Left cardiac atrium (tissue), 4 donors: ENCODE data around the gene SLC9A3. TPM values are rescaled to one million over a fixed set of nuclear protein-coding genes. Genes with fewer than 3 reads are reported as not detected.
"Not testable (repeated sequence)": the region's sequence is repeated elsewhere in the genome, so short reads cannot be mapped to it uniquely, and the experiment has no call there.

Experiments used
- ATAC-seq, 2 donors: fragments of 200-7000 bp; cut with Tn5 transposase; one replicate each; pipeline ENCODE4 v1.9.1; 2020; ENCODE audit warnings: mild to moderate bottlenecking in 2 of 2, moderate library complexity in 2 of 2
- DNase-seq: peaks from one replicate; pipeline ENCODE4 v3.0.0-alpha.2; 2020
- intact Hi-C, 2 donors: fragments of 100-400 bp; cut with DNase I; formaldehyde crosslinking; loops; one replicate each; pipeline versions ENCODE4 v1.14.1 to v1.15.1; 2022 to 2023
- total RNA-seq, 2 donors: library from RNA; stranded (reverse); fragmentation: NEBNext Ultra II Directional; extraction: Animal tissue kit (Norgen Biotek cat#: 25700); gene quantifications; one replicate each; pipeline ENCODE4 v1.2.1, GENCODE V29; 2021
- donor health status: DM: no; HTN: yes; CAD: no.
- donor health status: DM: no; HTN: yes; CAD: no; lungs with severe emphysema.
- donor health status: DM: yes; HTN: yes; CAD: no.
- donor health status: Dilated cardiomyopathy.

The SLC9A3 gene
- total RNA-seq, 2 donors from 2014 or later, result 0.77 to 0.99 TPM

DNA sequence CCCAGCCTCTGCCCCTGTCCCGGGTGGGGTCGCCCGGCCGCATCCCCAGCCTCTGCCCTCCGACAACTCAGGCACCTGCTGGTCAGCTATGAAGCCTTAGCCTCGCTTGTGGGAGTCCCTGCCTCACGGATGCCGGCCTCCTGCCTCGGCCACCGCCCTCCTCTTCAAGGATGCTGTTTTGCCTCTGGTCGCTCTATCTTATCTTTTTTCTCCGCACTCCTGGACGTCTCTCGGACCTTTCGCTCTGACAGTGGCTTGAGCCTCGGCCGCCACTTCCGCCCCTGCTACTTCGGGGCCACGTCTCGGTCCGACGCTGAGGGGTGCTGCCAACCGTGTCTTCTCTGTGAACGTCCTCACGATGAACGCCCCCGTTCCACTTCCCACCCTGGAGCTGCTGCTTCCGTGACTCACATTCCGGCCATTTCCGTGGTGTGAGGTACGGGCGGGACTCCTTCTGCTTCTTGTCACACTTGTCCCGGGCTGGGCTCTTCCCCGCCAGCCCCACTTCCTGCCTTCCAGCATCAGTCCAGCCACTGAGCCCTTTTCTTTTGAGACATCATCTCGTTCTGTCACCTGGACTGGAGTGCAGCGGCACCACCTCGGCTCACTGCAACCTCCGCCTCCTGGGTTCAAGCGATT, 26.3 kb downstream of the SLC9A3 start:
- intact Hi-C loops, result no loop called here
- ATAC-seq (no peak), DNase-seq (no peak)

DNA sequence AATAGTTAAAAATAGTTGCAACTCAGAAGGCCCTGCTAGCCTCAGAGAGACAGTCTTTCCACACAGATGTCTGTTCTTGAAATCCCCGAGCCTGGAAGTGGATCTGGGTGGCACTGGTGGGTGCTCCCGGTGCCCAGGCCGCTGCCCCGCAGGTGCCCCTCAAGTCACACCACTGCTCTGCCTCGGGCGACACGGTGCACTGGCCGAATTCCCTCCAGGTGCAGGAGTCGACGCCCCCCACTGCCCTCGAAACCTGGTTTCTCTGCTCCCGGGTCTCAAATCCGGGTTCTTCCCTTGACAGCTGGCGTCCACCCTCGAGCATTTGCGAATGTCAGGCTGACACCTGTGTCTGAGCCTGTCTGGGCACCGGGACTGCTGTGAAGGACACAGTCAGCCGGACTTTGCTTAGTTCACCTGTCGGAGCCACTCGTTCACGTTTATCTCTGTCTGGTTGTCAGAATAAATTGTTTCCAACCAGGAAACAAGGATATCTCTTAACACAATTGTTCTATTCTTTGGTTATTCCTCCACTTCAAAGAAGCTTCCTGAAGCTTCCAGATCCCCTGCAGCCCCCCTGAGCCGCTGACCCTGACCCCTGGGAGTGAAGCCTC, 27.1 kb downstream of the SLC9A3 start:
- DNase-seq, result no peak
- ATAC-seq, result no peak
- intact Hi-C loops, result no loop called here

DNA sequence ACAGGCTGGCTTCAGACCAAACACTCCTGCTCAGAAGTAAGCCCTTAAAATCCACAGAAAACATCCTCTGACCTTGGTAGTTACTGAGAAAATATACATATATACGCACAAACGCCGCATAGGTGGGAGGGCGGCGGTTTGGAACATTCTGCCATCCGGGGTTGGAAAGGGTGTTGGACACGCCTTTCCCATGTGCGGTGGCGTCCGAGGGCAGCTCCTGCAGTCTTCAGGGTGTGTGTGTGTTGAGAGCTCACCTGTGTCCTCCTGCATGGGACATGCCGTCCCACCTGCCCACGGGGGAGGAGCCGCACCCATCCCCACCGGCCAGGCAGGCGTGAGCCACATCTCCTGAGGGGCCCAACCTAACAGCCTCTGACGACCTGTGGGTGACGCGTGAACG, 28.2 kb downstream of the SLC9A3 start:
- intact Hi-C loops, result no loop called here
- ATAC-seq, result no peak
- DNase-seq, result no peak

DNA sequence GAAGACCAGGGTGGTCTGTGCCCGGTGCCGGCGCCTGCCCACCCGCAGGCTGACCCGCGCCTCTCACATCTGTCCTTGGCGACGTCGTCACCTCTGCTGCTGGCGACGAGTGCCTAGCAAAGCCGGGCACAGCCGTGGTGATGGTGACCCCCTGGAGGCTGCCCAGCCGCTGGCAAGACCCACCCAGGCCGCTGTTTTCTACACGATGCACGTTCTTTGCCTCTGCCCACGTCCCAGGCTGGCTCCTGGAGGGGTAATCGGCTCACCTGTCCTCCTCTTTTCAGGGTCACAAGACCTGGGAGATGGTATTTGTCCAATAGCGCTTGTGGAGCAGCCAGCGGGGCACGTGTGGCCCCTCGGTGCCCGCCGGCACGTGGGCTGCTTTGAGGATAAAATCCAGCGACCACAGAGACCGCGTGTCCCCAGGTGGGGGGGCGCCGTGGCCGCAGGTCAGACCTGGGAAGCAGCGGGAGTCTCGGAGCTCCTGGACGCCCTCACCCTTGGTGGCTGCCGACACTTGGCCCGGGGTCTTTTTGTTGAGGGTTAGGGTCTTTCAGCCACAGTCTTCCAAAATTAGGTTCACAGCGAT, 29.5 kb downstream of the SLC9A3 start:
- no peak for ATAC-seq
- no peak for DNase-seq
- intact Hi-C loops, result no loop called here

DNA sequence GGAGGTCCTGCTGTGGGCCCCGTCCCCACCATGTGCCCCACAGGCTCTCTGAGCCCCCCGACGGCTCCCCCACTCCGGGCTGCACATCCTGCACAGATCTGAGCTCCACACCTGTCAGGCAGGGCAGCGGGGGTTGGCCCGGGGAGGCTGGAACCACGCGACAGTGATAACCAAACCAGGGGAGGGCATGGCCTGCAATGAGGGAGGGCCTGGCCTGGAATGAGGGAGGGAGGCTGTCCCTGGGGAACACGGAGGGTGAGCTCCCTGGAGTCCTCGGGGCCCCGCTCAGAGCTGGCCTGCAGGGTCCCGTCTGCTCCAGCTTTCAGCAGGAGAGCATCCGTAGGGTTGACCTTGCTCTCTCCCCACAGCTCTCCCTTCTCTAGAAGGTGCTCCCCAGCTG, 30.5 kb downstream of the SLC9A3 start:
- no peak for ATAC-seq
- no peak for DNase-seq
- intact Hi-C loops, result no loop called here

DNA sequence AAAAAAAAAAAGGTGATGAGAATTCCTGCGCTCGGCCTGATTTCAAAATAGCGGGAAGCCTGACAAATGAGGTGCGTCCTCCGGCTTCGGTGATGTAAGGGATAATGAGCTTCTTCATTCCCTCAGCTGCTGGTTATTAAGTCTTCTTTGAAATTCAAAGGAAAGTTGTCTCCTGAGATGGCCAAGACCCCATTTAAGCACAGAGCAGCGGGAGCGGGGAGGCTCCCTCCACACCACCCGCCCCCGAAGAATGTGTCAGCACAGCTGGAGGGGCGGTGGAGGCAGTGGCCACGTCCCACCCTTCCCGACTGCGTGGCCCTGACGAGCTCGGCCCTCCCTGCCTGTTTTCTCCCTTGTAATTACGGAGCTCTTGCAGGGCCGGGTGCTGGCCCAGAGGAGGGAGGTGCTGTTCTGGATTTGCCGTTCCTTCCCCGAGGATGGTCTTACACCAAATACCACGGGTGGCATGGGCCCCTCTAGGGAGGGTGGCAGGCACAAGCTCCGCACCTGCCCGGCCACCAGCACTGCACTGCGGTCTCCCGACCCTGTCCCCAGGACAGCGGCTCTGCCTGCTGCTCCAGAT, 31.0 kb downstream of the SLC9A3 start:
- DNase-seq, result no peak
- intact Hi-C loops, result no loop called here
- peak in 1 of 2 donors; percentile 26 for ATAC-seq

DNA sequence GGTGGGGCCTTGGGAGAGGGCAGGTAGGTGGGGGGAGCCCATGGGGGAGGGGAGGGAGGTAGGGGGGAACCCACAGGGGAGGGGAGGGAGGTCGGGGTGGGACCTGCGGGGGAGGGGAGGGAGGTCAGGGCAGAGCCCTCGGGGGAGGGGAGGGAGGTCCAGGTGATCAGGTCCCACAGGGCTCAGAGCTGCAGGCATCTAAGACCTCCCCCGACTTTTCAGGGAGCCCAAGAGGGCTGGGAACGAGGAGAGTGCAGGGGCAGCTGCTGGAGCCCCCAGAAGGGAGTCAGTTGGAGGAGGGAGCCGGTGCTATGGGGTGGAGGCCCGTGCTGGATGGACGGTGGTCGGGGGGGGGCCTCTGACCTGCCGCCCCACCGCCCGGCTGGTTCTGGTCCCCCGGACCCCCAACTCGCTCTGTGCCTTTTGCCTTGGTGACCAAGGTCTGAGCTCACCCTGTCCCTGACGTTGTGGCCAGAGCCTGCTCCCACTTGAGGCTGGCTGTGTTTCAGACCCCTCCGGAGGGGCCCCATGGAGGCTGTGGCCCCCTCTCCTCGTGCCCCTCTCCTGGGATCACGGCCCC, 31.8 kb downstream of the SLC9A3 start:
- intact Hi-C loops, result no loop called here
- ATAC-seq (no peak), DNase-seq (no peak)

DNA sequence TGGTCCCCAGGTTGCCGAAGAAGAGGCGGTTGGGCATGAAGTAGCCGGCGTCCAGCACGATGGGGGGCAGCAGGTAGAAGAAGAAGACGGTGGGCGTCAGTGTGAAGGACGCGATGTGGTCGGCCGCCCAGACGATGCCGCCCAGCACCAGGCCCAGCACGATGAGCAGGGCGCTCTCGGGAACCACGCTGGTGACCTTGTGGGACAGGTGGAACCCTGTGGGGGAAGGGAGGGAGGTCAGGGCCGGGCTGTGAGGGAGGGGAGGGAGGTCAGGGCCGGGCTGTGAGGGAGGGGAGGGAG, 32.4 kb downstream of the SLC9A3 start:
- DNase-seq, result no peak
- no peak for ATAC-seq
- intact Hi-C loops, result no loop called here

DNA sequence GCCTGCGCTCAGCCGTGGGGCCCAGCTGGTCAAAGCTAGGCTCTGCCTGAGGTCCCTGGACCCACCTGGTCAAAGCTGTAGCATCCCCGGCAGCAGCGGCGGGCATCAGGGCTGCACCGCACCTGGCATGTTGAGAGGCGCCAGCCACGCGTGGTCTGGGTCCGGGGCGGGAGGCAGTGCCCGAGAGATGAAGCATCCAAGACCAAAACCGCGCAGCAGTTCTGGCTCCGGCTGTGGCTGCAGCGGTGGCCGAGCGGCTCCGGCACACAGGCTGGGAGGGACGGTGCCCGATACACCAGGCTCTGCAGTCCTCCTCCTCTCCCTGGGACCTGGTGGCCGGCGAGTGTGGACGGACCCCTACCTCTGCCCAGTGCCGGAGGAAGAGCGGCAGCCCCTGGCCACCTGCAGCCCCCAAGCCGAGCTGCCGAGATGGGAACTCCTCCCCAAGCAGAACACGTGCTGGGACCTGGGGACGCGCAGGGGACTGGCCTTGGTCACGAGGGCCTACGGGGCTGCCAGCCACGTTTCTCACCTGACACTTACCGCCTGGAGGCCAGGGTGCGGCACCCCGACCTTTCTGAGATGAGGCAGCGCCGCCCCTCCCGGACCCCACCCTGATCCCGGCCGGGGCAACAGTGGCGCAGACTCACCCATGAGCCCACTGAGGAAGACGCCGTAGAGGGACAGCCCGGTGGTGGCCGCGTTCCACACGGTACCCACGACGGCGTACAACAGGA, 33.0 kb downstream of the SLC9A3 start:
- no peak for ATAC-seq
- intact Hi-C loops, result no loop called here
- no peak for DNase-seq

DNA sequence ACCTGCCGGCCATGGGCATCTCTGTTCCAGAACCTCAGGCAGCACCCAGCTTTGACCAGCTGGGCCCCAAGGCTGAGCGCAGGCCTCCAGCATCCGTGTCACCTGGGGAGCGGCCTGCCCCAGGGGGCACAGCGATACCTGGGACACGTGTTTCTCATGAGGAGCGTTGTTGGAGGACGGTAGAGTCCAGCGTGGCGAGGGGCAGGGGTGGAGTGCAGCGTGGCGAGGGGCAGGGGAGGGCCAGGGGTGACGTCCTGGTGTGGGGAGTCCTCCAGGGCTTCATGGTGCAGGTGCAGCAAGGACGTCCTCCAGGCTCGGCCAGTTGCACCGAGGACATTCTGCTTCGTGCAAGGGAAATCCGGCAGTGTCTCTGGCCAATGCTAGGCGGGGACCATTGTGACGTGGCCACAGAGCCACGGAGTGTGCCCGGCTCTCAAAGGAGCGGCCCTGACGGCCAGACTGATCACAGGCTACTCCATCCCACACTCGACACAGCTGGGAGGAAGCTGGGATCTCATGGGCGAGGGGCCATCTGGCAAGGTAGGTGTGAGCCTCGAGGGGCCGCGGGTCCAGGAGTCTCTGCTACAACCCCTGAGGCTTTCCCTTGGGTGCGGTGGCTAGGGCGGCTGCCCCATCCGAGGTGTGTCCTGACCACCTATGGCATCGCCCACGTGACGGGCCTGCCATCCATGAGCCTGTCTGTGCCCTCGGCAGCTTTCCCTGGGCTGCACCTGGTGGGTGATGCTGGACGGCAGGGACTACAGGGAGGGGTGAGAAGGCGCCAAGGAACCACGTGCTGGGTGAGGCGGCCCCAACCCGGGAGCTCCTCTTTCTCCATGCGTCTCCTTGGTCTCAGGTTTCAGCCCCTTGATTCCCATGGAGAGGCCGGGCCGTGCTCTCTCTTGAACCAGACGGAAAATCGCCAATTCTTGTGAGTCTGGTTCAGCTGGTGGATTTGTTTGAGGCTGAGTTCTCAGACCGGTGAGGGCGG, 33.8 kb downstream of the SLC9A3 start:
- DNase-seq, result no peak
- ATAC-seq, result no peak
- intact Hi-C loops, result no loop called here

DNA sequence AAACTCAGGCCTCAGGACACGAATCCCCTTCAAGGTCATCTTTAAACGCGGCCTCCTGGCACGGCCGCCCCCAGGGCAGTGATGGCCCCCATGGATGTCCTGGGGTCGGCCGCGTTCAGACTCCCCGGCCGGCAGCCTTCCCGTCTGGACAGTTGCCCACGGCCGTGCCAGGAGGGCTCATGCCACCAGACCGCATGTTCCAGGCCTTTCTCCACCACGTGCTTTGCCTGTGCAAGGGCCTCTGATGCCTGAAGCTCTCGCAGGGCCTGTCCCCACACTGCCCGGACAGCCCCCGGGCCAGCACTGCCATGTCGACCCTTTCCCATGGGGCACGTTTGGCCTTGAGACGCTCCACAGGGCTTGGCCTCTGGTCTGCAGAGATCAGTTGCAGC, 34.6 kb downstream of the SLC9A3 start:
- intact Hi-C loops, result no loop called here
- ATAC-seq, result no peak
- DNase-seq, result no peak

DNA sequence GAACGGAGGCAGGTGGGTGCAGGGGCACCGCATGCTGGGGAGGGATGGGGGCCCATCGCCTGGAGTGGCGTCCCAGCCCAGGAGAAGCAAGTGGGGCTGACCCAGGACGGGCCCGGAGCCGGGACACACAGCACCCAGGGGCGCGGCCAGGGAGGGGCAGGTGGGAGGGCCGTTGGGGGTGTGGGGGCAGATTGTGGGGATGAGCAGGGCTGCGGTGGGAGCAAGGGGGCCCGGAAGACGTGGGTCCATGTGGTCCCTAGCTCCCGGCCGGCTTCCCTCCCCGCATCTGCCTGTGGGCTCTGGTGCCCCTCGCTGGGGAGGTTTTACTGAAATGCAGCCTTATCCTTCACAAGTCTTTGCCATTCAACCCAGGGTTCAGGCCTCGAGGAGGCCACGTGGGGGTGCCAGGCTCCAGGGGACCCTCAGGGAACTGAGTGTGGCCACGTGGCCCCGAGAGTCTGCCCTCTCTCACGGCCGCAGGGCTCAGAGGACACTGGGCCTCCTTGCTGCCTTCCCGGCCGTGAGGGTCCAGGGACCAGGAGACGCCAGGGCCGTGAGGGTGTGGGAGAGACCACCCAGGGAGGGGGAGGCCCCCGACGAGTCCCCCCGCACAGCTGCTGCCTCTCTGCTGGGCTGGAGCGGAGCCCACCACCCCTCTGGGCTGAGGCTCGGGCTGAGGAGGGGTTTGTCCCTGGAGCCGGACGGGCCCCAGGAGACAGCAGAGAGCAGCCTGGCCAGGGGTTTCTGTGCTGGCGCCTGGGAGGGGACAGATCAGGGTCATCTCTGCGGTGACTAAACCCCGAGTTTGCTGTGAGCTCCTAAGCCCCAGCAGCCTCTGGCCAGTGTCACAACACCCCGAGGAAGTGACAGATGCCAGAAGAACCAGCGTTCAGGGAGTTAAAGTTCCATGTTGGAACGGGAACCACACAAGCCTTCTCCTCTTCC, 35.2 kb downstream of the SLC9A3 start:
- DNase-seq, result no peak
- peak in 1 of 2 donors; percentile 14 for ATAC-seq
- intact Hi-C loops, result no loop called here

DNA sequence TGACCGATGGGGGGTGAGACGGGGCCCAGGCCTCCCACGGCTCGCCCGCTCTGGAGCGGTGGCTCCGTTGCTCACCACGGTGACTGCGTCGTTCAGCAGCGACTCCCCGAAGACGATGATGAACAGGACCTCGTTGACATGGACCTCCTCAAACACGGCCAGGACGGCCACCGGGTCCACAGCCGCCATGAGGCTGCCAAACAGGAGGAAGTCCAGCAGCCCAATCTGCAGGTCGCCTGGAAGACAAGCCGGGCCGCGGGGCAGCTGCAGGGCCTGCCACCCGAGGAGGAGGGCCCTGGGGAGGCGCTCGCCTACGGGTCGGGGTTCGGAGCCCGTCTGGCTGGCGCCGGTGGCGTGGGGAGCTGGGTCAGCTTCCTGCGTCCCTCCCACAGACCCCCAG, 36.0 kb downstream of the SLC9A3 start:
- ATAC-seq (no peak), DNase-seq (no peak)
- intact Hi-C loops, result no loop called here

DNA sequence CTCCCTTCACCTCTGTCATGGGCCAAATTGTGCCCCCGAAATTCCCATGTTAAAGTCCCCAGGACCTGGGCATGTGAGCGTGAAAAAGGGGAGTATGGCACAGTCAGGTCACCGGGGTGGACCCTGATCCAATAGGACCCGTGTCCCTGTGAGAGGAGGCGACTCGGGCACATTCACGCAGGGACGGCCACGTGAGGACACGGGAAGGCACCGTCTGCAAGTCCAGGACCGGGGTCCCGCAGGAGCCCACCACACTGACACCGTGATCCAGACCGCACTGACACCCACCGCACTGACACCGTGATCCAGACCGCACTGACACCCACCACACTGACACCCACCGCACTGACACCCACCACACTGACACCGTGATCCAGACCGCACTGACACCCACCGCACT, 37.7 kb downstream of the SLC9A3 start:
- intact Hi-C loops, DNase-seq, ATAC-seq: not testable (repeated sequence)

DNA sequence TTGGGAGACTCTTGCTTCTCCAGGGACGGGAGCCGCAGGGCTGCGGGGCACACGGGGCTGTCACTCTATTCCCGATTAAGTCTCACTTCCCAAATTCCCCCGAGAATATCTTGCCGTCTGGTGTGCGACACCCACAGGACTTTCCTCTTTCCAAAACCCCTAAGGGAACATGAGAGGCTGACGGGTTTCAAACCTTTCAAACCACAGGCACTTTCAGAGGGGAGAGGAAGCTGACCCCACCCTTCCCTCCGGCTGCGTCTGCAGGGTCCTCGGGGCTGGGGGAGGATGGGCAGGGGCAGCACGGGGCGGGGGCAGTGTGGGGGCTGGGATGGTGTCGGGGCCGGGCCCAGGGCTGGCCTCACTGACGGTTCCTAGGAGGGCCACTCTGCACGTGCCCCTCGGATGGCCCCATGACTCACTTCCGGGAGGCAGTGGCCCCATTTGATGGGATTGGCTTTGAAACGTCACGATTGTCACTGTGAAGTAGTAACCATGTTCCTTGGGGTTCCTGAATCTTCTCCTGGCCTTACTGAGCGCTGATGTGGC, 38.2 kb downstream of the SLC9A3 start:
- intact Hi-C loops, result no loop called here
- ATAC-seq (peak in 1 of 2 donors; percentile 20), DNase-seq (no peak)

DNA sequence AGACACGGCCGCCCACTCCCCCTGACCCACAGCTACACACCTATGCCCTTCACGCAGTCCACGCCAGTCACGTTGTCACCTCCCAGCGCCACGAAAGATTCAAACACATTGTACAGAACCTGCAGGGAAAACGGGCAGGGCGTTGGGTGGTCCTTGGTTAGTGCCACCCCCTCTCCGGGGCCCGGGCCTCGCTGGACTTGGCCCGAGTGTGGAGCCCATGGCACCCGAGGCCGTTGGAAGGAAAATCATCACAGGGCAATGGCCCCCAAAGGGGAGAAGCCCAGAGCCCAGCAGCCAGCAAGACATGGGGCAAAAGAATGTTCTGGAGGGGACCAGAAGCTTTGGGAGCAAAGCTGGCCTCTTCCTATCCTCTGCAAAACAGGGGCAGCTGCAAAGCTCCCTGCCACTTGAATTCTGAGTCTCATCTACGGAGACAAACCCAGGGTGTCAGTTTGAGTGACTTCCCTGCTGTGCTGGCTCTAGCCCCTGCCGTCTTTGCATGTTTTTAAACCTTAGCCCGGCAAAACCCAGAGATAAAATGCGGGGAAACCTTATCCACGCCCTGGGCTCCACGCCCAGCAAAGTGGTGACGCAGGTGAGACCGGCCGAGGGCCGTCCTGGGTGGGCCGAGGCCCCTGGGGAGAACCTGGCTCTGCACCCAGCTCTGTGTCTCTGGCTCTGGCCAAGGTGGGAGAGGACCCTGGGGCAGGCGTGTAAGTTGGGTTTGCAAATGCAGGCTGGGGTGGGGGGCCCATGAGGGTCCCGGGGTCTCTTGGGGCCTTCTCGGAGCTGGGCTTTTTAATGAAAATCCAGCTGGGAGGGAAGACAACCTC, 38.9 kb downstream of the SLC9A3 start:
- no peak for DNase-seq
- intact Hi-C loops, result no loop called here
- no peak for ATAC-seq
